ENCODE data around the gene PLCB4.

- TF ChIP-seq POLR2AphosphoS5 (IDR thresholded peaks at IDR 0.05; ENCODE audit: low read depth, low read length) = no peak
- no peak for TF ChIP-seq POLR2A (IDR thresholded peaks at IDR 0.05; ENCODE audit: low read depth, low read length)
- no peak for TF ChIP-seq POU2F2 (IDR thresholded peaks at IDR 0.05; ENCODE audit: low read depth, low read length)
Measured at GRCh38 chr20:9032758-9033157, 36.1 kb upstream of the PLCB4 start.
